IMR-90 (cell line): ENCODE results near the gene DRC3. TPM values are rescaled to one million over a fixed set of nuclear protein-coding genes. Genes with fewer than 3 reads are reported as not detected.

Experiments used
- ATAC-seq: fragments of 200-7000 bp; cut with Tn5 transposase; 2 replicates; pipeline ENCODE4 v1.9.1; 2020; ENCODE audit warnings: low read depth, mild to moderate bottlenecking, moderate library complexity
- BruUV-seq: library from RNA; stranded (reverse); fragments of 400-500 nt; replicated peaks from 2 replicates; lab custom pipeline; 2021; lab: Mats Ljungman, UMichigan
- CTCF ChIA-PET: fragments of 300-600 bp; formaldehyde crosslinking; extraction: SDS; loops from one replicate; lab custom pipeline; 2021; ENCODE audit warnings: antibody characterized with exemption; lab: Yijun Ruan, JAX
- POLR2A ChIA-PET: fragments of 300-600 bp; sonication (Branson Sonifier 250); formaldehyde crosslinking; loops from one replicate; lab custom pipeline; 2022; ENCODE audit warnings: antibody characterized with exemption; ENCODE audit not compliant: unreplicated experiment; lab: Charles Lee
- DNase-seq: peaks from one replicate; pipeline ENCODE4 v3.0.0; 2013
- H2AFZ ChIP-seq: replicated peaks from 2 replicates; pipeline ENCODE3; 2013; ENCODE audit warnings: low read length, mild to moderate bottlenecking; ENCODE audit not compliant: poor library complexity
- H2AK5ac ChIP-seq: 2 replicates; pipeline ENCODE4 v1.6.1; 2013; ENCODE audit warnings: low read depth, low read length, inconsistent platforms
- H2AK9ac ChIP-seq: replicated peaks from 2 replicates; pipeline ENCODE3; 2013; ENCODE audit warnings: mild to moderate bottlenecking, low read depth, low read length, moderate library complexity; ENCODE audit not compliant: poor library complexity
- H2BK120ac ChIP-seq: 2 replicates; pipeline ENCODE4 v1.6.1; 2013; ENCODE audit warnings: low read depth, low read length, inconsistent platforms
- H2BK15ac ChIP-seq: 3 replicates; pipeline ENCODE4 v1.6.1; 2013; ENCODE audit warnings: low read depth, low read length, inconsistent platforms
- H2BK20ac ChIP-seq: 2 replicates; pipeline ENCODE4 v1.6.1; 2013; ENCODE audit warnings: low read depth, mild to moderate bottlenecking, inconsistent platforms, low read length, moderate library complexity
- H2BK5ac ChIP-seq: 2 replicates; pipeline ENCODE4 v1.6.1; 2013; ENCODE audit warnings: mild to moderate bottlenecking, low read depth, low read length, inconsistent platforms; ENCODE audit not compliant: poor library complexity, severe bottlenecking
- H3K14ac ChIP-seq: replicated peaks from 2 replicates; pipeline ENCODE4 v1.6.1; 2013; ENCODE audit warnings: low read depth, low read length, inconsistent platforms
- H3K18ac ChIP-seq: 2 replicates; pipeline ENCODE4 v1.6.1; 2013; ENCODE audit warnings: low read depth, low read length, control low read depth
- H3K23ac ChIP-seq: 2 replicates; pipeline ENCODE4 v1.6.1; 2013; ENCODE audit warnings: low read depth, low read length, inconsistent platforms
- H3K27ac ChIP-seq: 2 replicates; pipeline ENCODE4 v1.5.1; 2013; ENCODE audit warnings: mild to moderate bottlenecking, control low read depth, low read length; ENCODE audit not compliant: insufficient read depth
- H3K27me3 ChIP-seq: 2 replicates; pipeline ENCODE4 v1.6.1; 2013; ENCODE audit warnings: low read length; ENCODE audit not compliant: control insufficient read depth, insufficient read depth
- H3K36me3 ChIP-seq: 2 replicates; pipeline ENCODE4 v1.6.1; 2013; ENCODE audit warnings: low read length, mixed read lengths; ENCODE audit not compliant: control insufficient read depth, insufficient read depth
- H3K4ac ChIP-seq: 2 replicates; pipeline ENCODE4 v1.6.1; 2013; ENCODE audit warnings: low read depth, low read length, inconsistent platforms
- H3K4me1 ChIP-seq: 2 replicates; pipeline ENCODE4 v1.6.1; 2013; ENCODE audit warnings: low read length, mixed read lengths; ENCODE audit not compliant: control insufficient read depth, insufficient read depth
- H3K4me2 ChIP-seq: 2 replicates; pipeline ENCODE4 v1.6.1; 2013; ENCODE audit warnings: low read depth, mild to moderate bottlenecking, control low read depth, low read length, moderate library complexity
- H3K4me3 ChIP-seq: 2 replicates; pipeline ENCODE4 v1.5.1; 2013; ENCODE audit warnings: low read depth, mild to moderate bottlenecking, control low read depth, low read length, moderate library complexity; ENCODE audit not compliant: insufficient read depth
- H3K56ac ChIP-seq: 2 replicates; pipeline ENCODE4 v1.6.1; 2013; ENCODE audit warnings: low read length, inconsistent platforms; ENCODE audit not compliant: insufficient read depth; ENCODE audit errors: extremely low read depth
- H3K79me1 ChIP-seq, 2 experiments: 2 replicates each; pipeline ENCODE4 v1.6.1; 2013; ENCODE audit warnings: low read length in 2 of 2, inconsistent platforms in 1 of 2, low read depth in 1 of 2
- H3K9ac ChIP-seq: 2 replicates; pipeline ENCODE4 v1.6.1; 2013; ENCODE audit warnings: low read depth, low read length, control low read depth
- H3K9me1 ChIP-seq: 2 replicates; pipeline ENCODE4 v1.6.1; 2013; ENCODE audit warnings: low read length, inconsistent platforms; ENCODE audit not compliant: insufficient read depth
- H3K9me3 ChIP-seq: 2 replicates; pipeline ENCODE4 v1.6.1; 2013; ENCODE audit warnings: low read length; ENCODE audit not compliant: control insufficient read depth, insufficient read depth
- H4K20me1 ChIP-seq: 2 replicates; pipeline ENCODE4 v1.6.1; 2013; ENCODE audit warnings: low read length, inconsistent platforms; ENCODE audit not compliant: insufficient read depth
- H4K5ac ChIP-seq: 2 replicates; pipeline ENCODE4 v1.6.1; 2013; ENCODE audit warnings: mild to moderate bottlenecking, low read depth, low read length, control low read depth
- H4K8ac ChIP-seq, 2 experiments: 2 replicates each; pipeline ENCODE4 v1.6.1; 2013; ENCODE audit warnings: low read depth in 2 of 2, low read length in 2 of 2, control low read depth in 1 of 2, inconsistent platforms in 1 of 2
- H4K91ac ChIP-seq: 2 replicates; pipeline ENCODE4 v1.6.1; 2013; ENCODE audit warnings: low read depth, low read length, inconsistent platforms; ENCODE audit not compliant: insufficient read depth
- BHLHE40 ChIP-seq: fragments of 150-350 bp; IDR thresholded peaks from 2 replicates; pipeline ENCODE4 v1.6.1; 2016; ENCODE audit warnings: mild to moderate bottlenecking, low read depth, low read length
- CEBPB ChIP-seq: IDR thresholded peaks from 2 replicates; pipeline ENCODE4 v1.6.1; 2012; ENCODE audit warnings: low read depth, low read length, improper control_type of control experiment
- CHD1 ChIP-seq: IDR thresholded peaks from 2 replicates; pipeline ENCODE4 v1.6.1; 2012; ENCODE audit warnings: low read depth, low read length, improper control_type of control experiment
- CTCF ChIP-seq: conservative IDR thresholded peaks from 2 replicates; pipeline ENCODE4 v1.5.1; 2012; ENCODE audit warnings: mild to moderate bottlenecking, low read depth, low read length, improper control_type of control experiment
- ELK1 ChIP-seq: fragments of 150-350 bp; IDR thresholded peaks from 2 replicates; pipeline ENCODE4 v1.6.1; 2016; ENCODE audit warnings: low read depth, mild to moderate bottlenecking, low read length, moderate library complexity, borderline replicate concordance
- FOS ChIP-seq: fragments of 150-350 bp; IDR thresholded peaks from 2 replicates; pipeline ENCODE4 v1.6.1; 2016; ENCODE audit warnings: low read depth, low read length
- MAFK ChIP-seq: IDR thresholded peaks from 2 replicates; pipeline ENCODE4 v1.6.1; 2012; ENCODE audit warnings: low read depth, low read length, improper control_type of control experiment
- MAZ ChIP-seq: IDR thresholded peaks from 2 replicates; pipeline ENCODE4 v1.6.1; 2012; ENCODE audit warnings: low read depth, mild to moderate bottlenecking, low read length, improper control_type of control experiment, moderate library complexity, borderline replicate concordance
- MXI1 ChIP-seq: IDR thresholded peaks from 2 replicates; pipeline ENCODE4 v1.6.1; 2012; ENCODE audit warnings: low read depth, mild to moderate bottlenecking, low read length, moderate library complexity, borderline replicate concordance
- NFE2L2 ChIP-seq: fragments of 150-350 bp; IDR thresholded peaks from 2 replicates; pipeline ENCODE4 v1.6.1; 2016; ENCODE audit warnings: low read depth, mild to moderate bottlenecking, low read length
- POLR2A ChIP-seq: IDR thresholded peaks from 2 replicates; pipeline ENCODE4 v1.6.1; 2012; ENCODE audit warnings: mild to moderate bottlenecking, low read depth, low read length
- RAD21 ChIP-seq: IDR thresholded peaks from 2 replicates; pipeline ENCODE4 v1.6.1; 2012; ENCODE audit warnings: low read length, improper control_type of control experiment
- RCOR1 ChIP-seq: IDR thresholded peaks from 2 replicates; pipeline ENCODE4 v1.6.1; 2012; ENCODE audit warnings: mild to moderate bottlenecking, low read length, improper control_type of control experiment; ENCODE audit not compliant: insufficient replicate concordance
- RFX5 ChIP-seq: IDR thresholded peaks from 2 replicates; pipeline ENCODE4 v1.8.0; 2012; ENCODE audit warnings: low read depth, mild to moderate bottlenecking, low read length, moderate library complexity
- SMC3 ChIP-seq: fragments of 150-350 bp; IDR thresholded peaks from 2 replicates; pipeline ENCODE4 v1.6.1; 2016; ENCODE audit warnings: low read depth, mild to moderate bottlenecking, antibody characterized with exemption, low read length, moderate library complexity
- USF2 ChIP-seq: fragments of 150-350 bp; IDR thresholded peaks from 2 replicates; pipeline ENCODE4 v1.6.1; 2017; ENCODE audit warnings: mild to moderate bottlenecking, antibody characterized with exemption, low read length, low read depth
- WGBS, 2 experiments: methylation state at CpG; one replicate each; pipeline versions ENCODE4 v1.1.5 to v1.1.7; 2013; ENCODE audit warnings: missing lambda C conversion rate in 2 of 2; ENCODE audit not compliant: insufficient read length in 1 of 2; ENCODE audit errors: extremely low coverage in 2 of 2; 5-methylcytosine and 5-hydroxymethylcytosine counted together
- dilution Hi-C: fragments of 300-500 bp; cut with HindIII; formaldehyde crosslinking; loops from one replicate; pipeline ENCODE4 v1.14.3; 2018; ENCODE audit warnings: low sequenced_read_pairs; ENCODE audit not compliant: unreplicated experiment
- in situ Hi-C: fragments of 300-500 bp; cut with MboI; formaldehyde crosslinking; loops from 3 replicates; pipeline ENCODE4 v1.14.3; 2019; ENCODE audit warnings: low sequenced_read_pairs, inconsistent platforms, mixed read lengths
- intact Hi-C: fragments of 100-400 bp; cut with micrococcal nuclease; formaldehyde crosslinking; loops from 2 replicates; pipeline ENCODE4 v1.10.0; 2022
- polyA plus RNA-seq, 3 experiments: library from polyadenylated mRNA; depleted of rRNA; stranded (reverse); fragments of >200 nt; gene quantifications; 2 replicates each; pipeline ENCODE4 v1.2.3, GENCODE V29; 2012; ENCODE audit warnings: low replicate concordance in 1 of 3
- total RNA-seq: library from RNA; depleted of rRNA; stranded (reverse); fragments of >200 nt; gene quantifications from 2 replicates; pipeline ENCODE4 v1.2.3, GENCODE V29; 2012

DRC3 gene
- total and polyA plus RNA-seq, 2 of the 4 experiments (the other 2 are of a cell fraction), result 0.55 to 0.72 TPM

- no peaks in the 10 kb centered on the region for H4K20me1 ChIP-seq
- no peaks in the 10 kb centered on the region; the same call in 1 of the 2 replicates for H3K27me3 ChIP-seq
- no peak overlapping the region for H4K5ac ChIP-seq
- no peak overlapping the region for H3K4me2 ChIP-seq
- ChIA-PET CTCF (no interaction called here), POLR2A (no interaction called here)
- no peak for TF ChIP-seq MAFK
- no peak for TF ChIP-seq CHD1
- TF ChIP-seq RCOR1, result no peak
- TF ChIP-seq MXI1, result no peak
- TF ChIP-seq BHLHE40, result no peak
- TF ChIP-seq ELK1, result no peak
- no peak for TF ChIP-seq RFX5
- no peak for TF ChIP-seq RAD21
- TF ChIP-seq SMC3, result no peak
- TF ChIP-seq CTCF, result no peak
- TF ChIP-seq NFE2L2, result no peak
- TF ChIP-seq POLR2A, result no peak
- TF ChIP-seq USF2, result no peak
- TF ChIP-seq MAZ, result no peak
- TF ChIP-seq FOS, result no peak
- TF ChIP-seq CEBPB, result no peak
- no peak overlapping the region for H3K4me3 ChIP-seq
- H3K27ac ChIP-seq, result no peak overlapping the region
- intact Hi-C loops, result no loop called here
- H3K4ac ChIP-seq, result no peak overlapping the region
- peaks cover 2% of the 10 kb centered on the region; the same call in 1 of the 2 replicates for H3K4me1 ChIP-seq
- no peak overlapping the region; a peak in 1 of 4 replicates for H4K8ac ChIP-seq
- no peaks in the 10 kb centered on the region for H3K9me1 ChIP-seq
- no peak overlapping the region for H2AK5ac ChIP-seq
- H2AK9ac ChIP-seq, result no peak overlapping the region
- H2AFZ ChIP-seq, result no peak overlapping the region
- ATAC-seq (no peak), DNase-seq (no peak)
- no peak overlapping the region for H2BK20ac ChIP-seq
- no peak overlapping the region for H2BK5ac ChIP-seq
- H3K79me1 ChIP-seq, result no peaks in the 10 kb centered on the region
- H3K23ac ChIP-seq, result no peak overlapping the region
- H3K36me3 ChIP-seq, result no peaks in the 10 kb centered on the region
- dilution Hi-C loops, result no loop called here
- in situ Hi-C loops, result no loop called here
- H3K56ac ChIP-seq, result no peak overlapping the region
- H3K9ac ChIP-seq, result no peak overlapping the region
- H4K91ac ChIP-seq, result no peak overlapping the region
- WGBS, 2 experiments, result 100% methylated on average over 1 of the region's 9 CpGs; no CpG with 5 or more reads in 1 of the 2 experiments
- no peak overlapping the region for H3K18ac ChIP-seq
- H3K14ac ChIP-seq, result no peak overlapping the region
- BruUV-seq, result no TSS peak
- no peak overlapping the region for H2BK15ac ChIP-seq
- H2BK120ac ChIP-seq, result no peak overlapping the region
- no peaks in the 10 kb centered on the region for H3K9me3 ChIP-seq
Measured at GRCh38 chr17:17982801-17983200, 10.1 kb downstream of the DRC3 start.
